NCI-H748 (cell line): Measurements from ENCODE around the gene CACNA1E.

Experiments
- DNase-seq: peaks from one replicate; lab custom pipeline; 2025; ENCODE audit not compliant: unreplicated experiment; lab: John Stamatoyannopoulos, UW

The CACNA1E gene

GRCh38 chr1:181675918-181676190 is 192.5 kb downstream of the CACNA1E start:
- no peak for DNase-seq

- DNase-seq, result peak; percentile 60
Observed at GRCh38 chr1:181676269-181676668, 193.0 kb downstream of the CACNA1E start.

- no peak for DNase-seq
Observed at GRCh38 chr1:181680332-181680731, 197.0 kb downstream of the CACNA1E start.

- no peak for DNase-seq
Observed at GRCh38 chr1:181680871-181681270, 197.6 kb downstream of the CACNA1E start.

- no peak for DNase-seq
Observed at GRCh38 chr1:181685211-181685610, 201.9 kb downstream of the CACNA1E start.

- DNase-seq, result no peak
Observed at GRCh38 chr1:181701891-181702290, 218.6 kb downstream of the CACNA1E start.

- DNase-seq, result peak; percentile 89
Observed at GRCh38 chr1:181704546-181704945, 221.2 kb downstream of the CACNA1E start.

GRCh38 chr1:181711820-181712219 is 228.5 kb downstream of the CACNA1E start:
- peak; percentile 2 for DNase-seq

GRCh38 chr1:181712711-181713110 is 229.4 kb downstream of the CACNA1E start:
- no peak for DNase-seq

GRCh38 chr1:181714428-181714827 is 231.1 kb downstream of the CACNA1E start:
- no peak for DNase-seq

- DNase-seq, result peak; percentile 25
Observed at GRCh38 chr1:181718034-181718433, 234.7 kb downstream of the CACNA1E start.

- DNase-seq, result no peak
Observed at GRCh38 chr1:181726320-181727012, 243.1 kb downstream of the CACNA1E start.

- DNase-seq, result no peak
Observed at GRCh38 chr1:181730606-181731005, 247.3 kb downstream of the CACNA1E start.

GRCh38 chr1:181732218-181732990 is 249.1 kb downstream of the CACNA1E start:
- no peak for DNase-seq

GRCh38 chr1:181733486-181733885 is 250.2 kb downstream of the CACNA1E start:
- DNase-seq, result no peak

GRCh38 chr1:181737056-181737455 is 253.7 kb downstream of the CACNA1E start:
- DNase-seq, result peak; percentile 4

- no peak for DNase-seq
Observed at GRCh38 chr1:181739214-181739613, 255.9 kb downstream of the CACNA1E start.

GRCh38 chr1:181742426-181742825 is 259.1 kb downstream of the CACNA1E start:
- no peak for DNase-seq

GRCh38 chr1:181743878-181744312 is 260.6 kb downstream of the CACNA1E start:
- DNase-seq, result no peak

GRCh38 chr1:181746224-181746623 is 262.9 kb downstream of the CACNA1E start:
- no peak for DNase-seq

GRCh38 chr1:181748013-181748412 is 264.7 kb downstream of the CACNA1E start:
- no peak for DNase-seq

GRCh38 chr1:181754103-181754502 is 270.8 kb downstream of the CACNA1E start:
- DNase-seq, result no peak

GRCh38 chr1:181759481-181759880 is 276.2 kb downstream of the CACNA1E start:
- no peak for DNase-seq
